ENCODE data around the gene FOXB1. TPM values are rescaled to one million over a fixed set of nuclear protein-coding genes. Genes with fewer than 3 reads are reported as not detected.

Gene FOXB1
- total RNA-seq, 4 donors from 2014 or later, result not detected

- H3K4me1 ChIP-seq, result peaks cover 0 to 46% (median 11%) of the 10 kb centered on the region in 4 donors
- H3K27ac ChIP-seq, result no peak overlapping the region
- H3K27me3 ChIP-seq, result peaks cover 19 to 100% of the 10 kb centered on the region in 2 donors
- H3K36me3 ChIP-seq, result no peaks in the 10 kb centered on the region
- no peak overlapping the region for H3K4me3 ChIP-seq
- no peaks in the 10 kb centered on the region for H3K9me3 ChIP-seq
- WGBS, 2 donors, result 15 to 17% methylated on average over 24 of the region's 24 CpGs
- TF ChIP-seq EP300 (IDR thresholded peaks at IDR 0.05), result peak in 1 of 2 donors; percentile 6
- no peak for TF ChIP-seq CTCF (IDR thresholded peaks at IDR 0.05)
- no peak for DNase-seq (ENCODE audit: low spot score in 2 of 2)
These were observed 8.4 kb upstream of the FOXB1 start for GRCh38 chr15:59995568-59996297.

GRCh38 chr15:59996298-59997041, 7.6 kb upstream of the FOXB1 start:
- no peak for DNase-seq (ENCODE audit: low spot score in 2 of 2)
- TF ChIP-seq POLR2A (IDR thresholded peaks at IDR 0.05), result no peak
- TF ChIP-seq CTCF (IDR thresholded peaks at IDR 0.05), result no peak
- TF ChIP-seq EP300 (IDR thresholded peaks at IDR 0.05), result no peak
- Histone ChIP-seq H3K27me3 (peaks cover 19 to 100% of the 10 kb centered on the region in 2 donors), H3K4me3 (no peak overlapping the region), H3K9me3 (no peaks in the 10 kb centered on the region), H3K27ac (no peak overlapping the region), H3K4me1 (peaks cover 0 to 50% (median 11%) of the 10 kb centered on the region in 4 donors), H3K36me3 (no peaks in the 10 kb centered on the region)
- 5 to 6% methylated on average over 27 of the region's 27 CpGs for WGBS, 2 donors

GRCh38 chr15:59997070-59997701, 6.9 kb upstream of the FOXB1 start:
- TF ChIP-seq EP300 (IDR thresholded peaks at IDR 0.05) (no peak), POLR2A (IDR thresholded peaks at IDR 0.05) (no peak), CTCF (IDR thresholded peaks at IDR 0.05) (no peak)
- peaks cover 19 to 100% of the 10 kb centered on the region in 2 donors for H3K27me3 ChIP-seq
- peaks cover 0 to 57% (median 11%) of the 10 kb centered on the region in 4 donors for H3K4me1 ChIP-seq
- no peaks in the 10 kb centered on the region for H3K36me3 ChIP-seq
- no peak for DNase-seq (ENCODE audit: low spot score in 2 of 2)
- no peak overlapping the region for H3K27ac ChIP-seq
- H3K4me3 ChIP-seq, result peak overlapping the region in 1 of 4 donors; percentile 4
- WGBS, 2 donors, result 3 to 4% methylated on average over 36 of the region's 36 CpGs
- H3K9me3 ChIP-seq, result no peaks in the 10 kb centered on the region

- peaks cover 19 to 100% of the 10 kb centered on the region in 2 donors for H3K27me3 ChIP-seq
- peaks cover 0 to 57% (median 11%) of the 10 kb centered on the region in 4 donors for H3K4me1 ChIP-seq
- 8 to 10% methylated on average over 8 of the region's 8 CpGs for WGBS, 2 donors
These were observed 5.7 kb upstream of the FOXB1 start for GRCh38 chr15:59998305-59998949.

More at GRCh38 chr15:59998305-59998949, 5.7 kb upstream of the FOXB1 start:
- Histone ChIP-seq H3K36me3 (no peaks in the 10 kb centered on the region), H3K4me3 (no peak overlapping the region), H3K9me3 (no peaks in the 10 kb centered on the region), H3K27ac (no peak overlapping the region)
- no peak for TF ChIP-seq POLR2A (IDR thresholded peaks at IDR 0.05)
- TF ChIP-seq EP300 (IDR thresholded peaks at IDR 0.05), result no peak
- TF ChIP-seq CTCF (IDR thresholded peaks at IDR 0.05), result no peak
- DNase-seq (ENCODE audit: low spot score in 2 of 2), result no peak
